ENCODE measurements around the gene OTUB2. TPM values are rescaled to one million over a fixed set of nuclear protein-coding genes. Genes with fewer than 3 reads are reported as not detected.

The OTUB2 gene
- total RNA-seq (2014; rRNA removed; shearing (Covaris generic)) = 0.53 and 1.2 TPM in 2 replicates

DNA sequence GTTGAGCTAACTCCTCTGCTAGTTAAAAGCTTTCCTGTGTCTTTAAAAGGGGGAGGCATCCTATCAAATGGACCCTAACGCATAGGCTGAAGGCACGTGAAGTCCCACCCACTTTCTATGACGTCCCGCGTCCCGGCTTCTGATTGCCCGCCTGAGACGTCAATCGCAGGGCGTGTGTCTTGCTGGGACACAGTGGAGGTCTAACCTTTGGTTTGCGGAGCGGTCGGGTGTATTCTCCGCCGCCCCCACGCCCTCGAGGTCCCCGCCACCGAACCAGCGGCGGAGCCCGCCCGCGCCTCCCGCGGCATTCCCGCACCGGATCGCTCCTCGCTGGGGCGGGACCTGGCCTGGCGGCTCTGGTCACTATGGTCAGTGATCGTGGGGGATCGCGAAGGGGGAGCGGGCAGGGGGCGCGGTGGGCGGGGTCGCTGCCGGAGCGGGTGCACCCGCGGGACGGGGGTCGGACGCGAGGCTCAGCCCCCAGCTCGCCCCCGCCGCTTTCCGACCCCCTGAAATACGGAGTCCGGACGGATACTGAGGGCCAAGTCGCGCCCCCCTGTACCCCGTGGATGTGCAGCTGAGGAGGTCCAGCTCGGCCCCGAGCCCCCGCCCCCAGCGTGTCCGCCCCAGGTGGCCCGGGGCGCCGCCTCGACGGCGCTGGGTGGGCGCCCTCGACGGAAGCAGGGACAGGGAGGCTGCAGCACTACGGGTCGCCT is at the start of gene OTUB2:
Gene OTUB2 (plus strand): TSS at position 168 of the 716 bp plus-strand sequence. CDS start 198 bp downstream, at position 366.
- DNase-seq (ENCODE audit: low spot score) = peak; percentile 92

DNA sequence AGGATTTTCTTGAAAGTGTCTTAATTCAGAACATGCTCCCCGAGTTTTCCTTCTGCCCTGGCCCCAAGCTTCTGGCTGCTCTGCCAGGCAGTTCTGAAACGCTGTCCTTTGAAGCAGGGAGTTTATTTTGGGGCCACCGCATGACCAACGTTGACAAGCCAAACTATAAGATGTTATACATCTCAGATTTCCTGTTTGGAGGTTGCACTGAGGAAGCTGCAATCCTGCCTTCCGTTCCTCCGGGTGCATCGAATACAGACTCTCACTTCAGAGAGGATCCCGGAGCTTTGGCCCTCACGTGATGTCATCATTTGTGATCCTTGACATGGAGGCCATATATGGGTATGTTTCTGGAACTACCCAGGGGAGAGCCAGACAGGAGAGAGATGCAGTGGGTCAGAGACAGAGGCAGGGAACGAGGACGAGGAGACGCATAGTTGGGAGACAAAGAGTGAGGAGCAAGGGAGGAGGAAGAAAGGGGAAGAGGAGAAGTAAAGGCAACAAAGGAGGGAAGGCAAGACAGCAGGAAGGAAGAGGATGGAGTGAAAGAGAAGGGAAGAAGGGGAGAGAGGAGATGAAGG is 49.6 kb upstream of the OTUB2 start, which contains the start of gene ASB2:
Gene ASB2 (minus strand): TSS at position 94 of the 581 bp plus-strand sequence. CDS start 12,031 bp downstream, outside the sequence.
- no peak for DNase-seq (ENCODE audit: low spot score)

DNA sequence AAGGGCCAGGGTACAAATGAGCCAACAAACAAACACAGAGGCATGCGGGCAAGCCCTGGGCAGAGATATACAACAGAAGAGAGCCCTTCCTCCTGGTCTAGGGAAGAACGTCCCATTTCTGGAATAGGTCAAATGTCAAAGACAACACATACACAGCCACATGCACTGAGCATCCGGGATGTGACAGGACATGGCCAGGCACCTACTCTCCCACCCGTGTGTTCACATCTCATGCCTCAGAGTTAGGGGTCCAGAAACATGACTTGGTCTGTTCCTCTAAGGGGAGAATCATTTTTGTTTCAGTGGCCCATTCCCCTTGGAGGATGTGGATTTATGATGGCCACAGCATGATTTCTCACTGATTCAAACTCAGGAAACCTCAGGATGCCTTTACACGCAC is 49.0 kb upstream of the OTUB2 start:
- no peak for DNase-seq (ENCODE audit: low spot score)

DNA sequence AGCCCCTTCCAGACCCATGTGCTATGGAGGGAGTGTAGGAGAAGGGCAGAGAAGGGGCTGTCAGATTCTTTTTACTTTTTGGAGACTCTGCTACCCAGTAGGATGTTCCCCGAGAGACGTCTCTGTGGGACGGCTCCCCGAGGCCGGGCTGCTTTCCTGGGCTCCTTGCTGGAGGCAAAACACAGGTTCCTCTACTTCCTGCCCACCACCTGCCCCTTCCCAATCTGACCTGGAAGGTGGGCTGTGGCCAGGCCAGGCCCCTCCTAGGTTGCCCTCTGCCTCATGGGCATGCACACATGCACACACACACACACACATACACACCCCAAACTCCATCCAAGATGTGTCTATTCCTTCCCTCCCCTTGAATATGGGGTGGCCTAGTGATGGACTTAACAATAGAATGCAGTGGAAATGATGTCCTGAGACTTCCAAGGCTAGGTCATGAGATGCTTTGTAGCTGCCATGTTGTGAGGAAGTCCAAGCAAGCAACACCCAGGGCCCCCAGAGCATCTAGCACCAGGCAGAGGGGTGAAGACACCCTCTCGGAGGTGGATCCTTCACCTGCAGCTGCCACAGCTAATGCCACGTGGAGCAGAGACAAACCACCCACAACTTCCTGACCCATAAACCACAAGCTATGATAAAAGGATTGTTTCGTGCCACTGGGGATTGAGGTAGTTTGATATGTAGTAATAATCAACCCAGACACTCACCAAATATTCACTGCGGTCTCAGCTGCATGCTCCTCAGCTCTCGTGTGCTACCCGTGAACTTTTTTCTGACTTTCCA is 48.2 kb upstream of the OTUB2 start:
- peak; percentile 25 for DNase-seq (ENCODE audit: low spot score)

DNA sequence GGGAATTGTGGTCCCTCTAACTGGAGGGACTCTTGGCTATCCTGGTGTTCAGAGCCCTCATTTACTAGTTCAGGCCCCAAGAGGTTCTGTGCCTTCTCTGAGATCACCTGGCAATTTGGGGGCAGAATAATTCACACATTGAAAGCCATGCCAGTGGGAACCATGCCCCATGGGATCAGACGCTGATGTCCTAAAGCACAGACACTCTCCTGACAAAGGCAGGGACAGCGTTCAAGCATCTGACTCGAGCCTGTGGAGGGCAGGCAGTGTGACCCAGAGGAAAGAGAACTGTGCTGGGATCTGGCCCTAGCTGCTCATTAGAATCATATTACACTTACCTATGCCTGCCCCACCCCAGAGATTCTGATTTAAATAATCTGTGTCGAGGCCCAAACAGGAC is 47.4 kb upstream of the OTUB2 start:
- DNase-seq (ENCODE audit: low spot score) = no peak

DNA sequence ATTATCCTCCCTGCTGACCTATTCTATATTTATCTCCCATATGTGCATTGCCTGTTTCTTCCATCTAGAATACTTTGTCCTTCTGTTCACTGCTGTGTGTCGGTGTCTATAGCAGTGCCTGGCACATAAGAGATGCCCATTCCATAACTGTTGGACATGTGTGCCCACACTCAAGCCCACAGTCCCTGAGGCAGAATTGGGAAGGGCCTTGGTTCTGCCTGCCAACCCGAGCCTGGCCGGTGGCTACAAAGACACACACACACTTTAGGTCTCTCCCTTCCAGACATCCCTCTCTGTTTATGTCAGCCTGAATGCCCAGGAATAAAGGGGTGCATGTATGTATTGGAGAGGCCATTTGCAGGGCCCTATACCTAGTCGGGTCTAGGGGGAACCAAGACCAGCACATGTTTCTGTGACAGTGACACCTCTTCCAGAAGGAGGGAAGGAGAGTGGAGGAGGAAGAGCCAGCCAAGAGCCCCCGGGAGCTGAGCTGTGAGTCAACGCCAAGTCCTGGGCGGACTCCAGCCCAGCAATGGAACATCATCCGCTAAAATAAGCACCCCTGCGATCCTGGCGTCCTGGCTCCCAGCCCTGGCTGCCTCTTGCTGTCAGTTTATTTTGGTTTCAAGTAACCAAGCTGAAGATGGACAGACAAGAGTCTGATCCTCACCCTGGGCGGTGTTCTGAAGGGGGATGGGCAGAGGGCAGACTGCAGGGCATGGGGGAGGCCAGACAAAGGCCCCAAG is 45.5 kb upstream of the OTUB2 start:
- DNase-seq (ENCODE audit: low spot score) = no peak

DNA sequence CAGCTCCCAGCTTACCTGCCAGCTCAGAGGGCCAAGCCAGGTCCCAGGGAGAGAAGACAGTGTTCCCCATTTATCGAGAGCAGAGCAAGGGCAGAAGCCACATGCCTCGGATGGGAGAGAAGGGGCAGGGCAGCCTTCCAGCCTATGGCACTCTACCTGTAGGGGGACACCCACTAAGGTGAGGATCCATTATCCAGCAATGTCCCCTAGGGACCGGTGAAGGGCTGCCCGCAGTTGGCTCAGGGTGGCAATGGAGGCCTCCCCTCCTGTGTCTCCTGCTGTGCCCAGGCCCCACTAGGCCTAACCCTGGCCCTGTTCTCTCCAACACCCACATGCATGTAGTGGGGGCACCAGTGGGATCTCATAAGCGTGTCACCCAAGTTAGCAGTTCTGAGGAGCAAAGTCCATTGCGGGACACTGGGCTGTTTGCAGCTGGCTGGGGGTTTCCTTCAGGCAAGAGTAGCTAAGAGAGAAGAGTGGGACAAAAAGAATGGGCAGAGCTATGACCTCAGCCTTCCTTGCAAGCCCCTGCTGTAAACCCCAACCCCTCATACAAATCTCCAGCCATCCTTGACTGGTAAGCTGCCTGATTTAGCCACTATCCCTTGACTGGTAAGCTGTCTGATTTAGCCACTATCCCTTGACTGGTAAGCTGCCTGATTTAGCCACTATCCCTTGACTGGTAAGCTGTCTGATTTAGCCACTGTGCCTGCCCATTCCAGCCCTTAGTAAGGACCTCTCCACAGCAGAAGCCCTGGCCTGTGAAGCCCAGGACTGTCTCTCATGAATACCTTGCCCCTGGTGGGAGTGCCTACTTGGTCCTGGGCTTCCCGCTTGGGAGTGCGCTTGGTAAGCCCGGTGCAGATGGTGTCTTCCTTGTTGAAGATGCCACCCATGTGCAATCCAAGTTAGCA is 44.6 kb upstream of the OTUB2 start:
- DNase-seq (ENCODE audit: low spot score) = no peak

DNA sequence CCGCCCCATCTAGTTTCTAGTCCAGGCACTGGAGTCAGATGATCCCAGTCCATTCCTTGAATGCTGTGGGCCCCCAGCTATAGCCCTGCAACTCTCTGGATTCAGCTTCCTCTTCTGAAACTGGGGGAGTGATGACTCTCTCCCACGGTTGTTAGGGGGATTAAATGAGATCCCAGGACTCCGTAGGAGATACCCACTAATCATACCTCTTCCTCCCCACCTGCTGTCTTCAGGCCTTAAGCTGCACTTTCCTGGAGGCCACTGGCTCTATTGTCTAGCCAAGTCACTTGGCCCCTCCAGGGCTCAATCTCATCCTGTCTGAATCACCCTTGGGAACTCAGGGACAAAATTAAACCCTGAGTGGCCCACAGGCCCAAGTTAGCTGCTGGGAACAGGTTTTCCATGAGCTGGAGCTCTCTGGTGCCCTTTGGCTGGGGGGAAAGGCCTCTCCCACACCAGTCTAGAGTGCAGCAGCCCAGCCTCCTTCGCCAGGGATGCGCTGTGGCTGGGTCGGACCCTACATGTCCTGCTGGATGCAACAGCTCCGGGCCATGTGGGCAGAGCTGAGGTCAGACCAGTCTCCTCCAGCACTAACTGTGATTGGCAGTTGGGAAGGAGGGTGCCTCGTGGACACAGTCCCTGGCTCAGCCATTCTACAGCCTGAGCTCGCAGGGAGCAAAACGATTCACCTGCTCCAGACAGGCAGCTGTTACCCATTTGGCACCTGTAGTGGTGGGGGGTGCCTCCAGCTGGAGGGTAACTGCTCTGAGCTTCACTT is 43.7 kb upstream of the OTUB2 start:
- no peak for DNase-seq (ENCODE audit: low spot score)

DNA sequence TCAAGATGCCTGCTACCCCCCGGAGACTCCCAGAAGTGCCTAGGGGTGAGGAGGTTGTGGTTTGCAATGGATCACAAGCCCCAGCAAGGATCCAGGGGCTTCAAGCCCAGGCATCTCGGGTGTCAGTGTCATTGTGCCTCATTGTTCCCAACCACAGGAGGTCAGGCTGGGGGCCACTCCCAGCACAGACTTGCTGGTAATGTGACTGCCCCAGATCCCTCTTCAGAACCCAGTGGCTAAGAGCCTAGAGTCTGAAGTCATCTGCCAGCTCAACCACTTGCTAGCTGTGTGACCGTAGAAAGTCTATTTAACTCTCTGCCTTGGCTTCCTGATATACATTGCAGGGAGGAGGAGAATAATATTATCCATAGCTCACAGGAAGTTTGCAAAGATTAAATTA is 42.1 kb upstream of the OTUB2 start:
- DNase-seq (ENCODE audit: low spot score) = peak; percentile 18

DNA sequence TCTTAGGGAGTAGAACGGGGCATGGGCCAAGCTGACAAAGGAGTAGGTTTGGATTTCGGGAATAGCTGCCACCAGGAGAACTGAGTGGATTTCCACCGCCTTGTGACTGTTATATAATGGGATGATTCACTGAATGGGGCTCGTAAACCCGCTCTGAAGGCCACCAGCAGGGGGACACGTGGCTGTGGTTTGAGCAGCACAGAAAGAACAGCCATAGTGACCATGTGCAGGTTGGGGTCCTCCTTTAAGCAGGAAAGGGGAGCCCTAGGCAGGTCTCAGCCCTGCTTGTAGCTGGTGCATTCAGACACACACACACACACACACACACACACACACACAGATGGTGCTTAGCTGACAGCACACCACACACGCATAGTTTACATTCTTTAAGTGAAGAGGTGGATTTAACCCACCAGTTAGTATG is 41.1 kb upstream of the OTUB2 start:
- peak; percentile 71 for DNase-seq (ENCODE audit: low spot score)

DNA sequence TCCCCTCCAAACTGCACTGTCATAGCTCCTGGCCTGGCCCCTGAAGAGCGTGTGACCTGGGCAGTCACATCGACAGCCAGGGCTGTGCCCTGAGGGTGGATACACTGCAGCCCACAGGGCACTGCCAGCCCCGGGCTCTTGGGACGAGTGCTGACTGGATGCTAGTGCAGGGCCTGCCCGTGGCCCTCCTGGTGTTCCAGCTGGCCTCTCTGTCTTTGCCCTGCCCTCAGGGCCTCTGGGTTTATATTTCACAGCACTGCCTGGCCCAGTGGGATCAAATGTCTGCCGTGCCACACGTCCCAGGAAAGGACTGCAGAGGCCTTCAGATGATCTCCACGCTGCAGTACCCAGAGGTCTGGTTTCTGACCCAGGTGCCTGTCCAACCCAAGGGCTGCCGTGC is 39.2 kb upstream of the OTUB2 start:
- DNase-seq (ENCODE audit: low spot score) = no peak

DNA sequence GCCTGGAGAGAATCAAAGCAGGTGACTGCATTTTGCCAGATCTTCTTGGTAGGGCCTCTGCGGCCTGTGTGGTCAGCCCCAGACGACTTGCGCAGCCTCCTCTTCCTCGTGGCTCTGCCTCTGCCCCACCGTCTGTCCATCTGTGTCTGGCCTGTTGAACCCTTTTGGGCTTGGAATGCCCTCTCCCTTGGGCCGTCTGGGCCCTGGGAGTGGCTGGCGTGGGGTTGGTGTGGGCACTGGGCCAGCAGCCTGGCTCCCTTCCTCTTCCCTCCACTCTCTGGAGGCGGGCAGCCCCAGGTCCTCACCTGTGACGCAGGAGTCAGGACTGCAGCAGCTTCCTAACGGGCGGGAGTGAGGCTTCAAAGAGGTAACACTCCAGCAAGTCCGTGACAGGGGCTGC is 38.8 kb upstream of the OTUB2 start:
- DNase-seq (ENCODE audit: low spot score) = no peak

DNA sequence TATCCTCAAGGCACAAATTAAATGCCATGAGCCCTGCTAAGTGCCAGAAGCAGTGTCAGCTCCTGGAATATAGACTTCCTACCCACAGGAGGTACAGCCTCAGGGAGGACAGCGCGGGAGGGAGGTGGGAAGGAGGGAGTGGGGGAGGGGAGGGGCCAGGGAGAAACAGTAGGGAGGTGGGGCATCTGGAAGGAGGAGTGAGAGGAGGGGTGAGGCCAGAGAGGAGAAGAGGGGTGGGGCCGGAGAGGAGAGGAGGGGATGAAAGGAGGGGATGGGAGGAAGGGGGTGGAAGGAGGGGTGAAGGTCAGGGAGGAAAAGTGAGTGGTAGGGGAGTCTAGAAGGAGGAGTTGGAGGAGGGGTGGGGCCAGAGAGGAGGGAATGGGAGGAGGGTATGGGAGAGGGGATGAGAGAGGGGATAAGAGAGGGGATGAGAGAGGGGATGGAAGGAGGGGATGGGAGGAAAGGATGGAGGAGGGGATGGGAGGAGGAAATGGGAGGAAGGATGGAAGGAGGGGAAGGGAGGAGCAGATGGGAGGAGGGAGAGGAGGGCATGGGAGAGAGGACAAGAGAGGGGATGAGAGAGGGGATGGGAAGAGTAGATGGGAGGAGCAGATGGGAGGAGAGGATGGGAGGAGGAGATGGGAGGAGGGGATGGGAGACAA is 38.2 kb upstream of the OTUB2 start:
- no peak for DNase-seq (ENCODE audit: low spot score)

DNA sequence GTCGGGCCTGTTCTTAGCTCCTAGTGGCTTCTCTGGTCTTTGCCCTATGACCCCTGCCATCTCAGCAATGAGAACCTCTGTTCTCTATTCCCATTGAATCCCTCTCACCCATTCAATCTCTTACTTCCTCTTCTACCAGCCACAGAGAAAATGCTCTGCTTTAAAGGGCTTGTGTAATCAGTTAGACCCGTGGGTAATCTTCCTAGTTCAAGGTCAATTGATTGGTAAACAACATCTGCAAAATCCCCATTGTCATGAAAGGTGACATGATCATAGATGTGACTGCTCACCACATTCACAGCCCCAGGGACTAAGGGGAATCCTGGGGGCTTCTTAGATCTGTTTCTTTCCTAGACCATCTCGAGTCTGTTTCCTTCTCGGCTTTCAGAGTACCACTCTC is 36.2 kb upstream of the OTUB2 start:
- no peak for DNase-seq (ENCODE audit: low spot score)

DNA sequence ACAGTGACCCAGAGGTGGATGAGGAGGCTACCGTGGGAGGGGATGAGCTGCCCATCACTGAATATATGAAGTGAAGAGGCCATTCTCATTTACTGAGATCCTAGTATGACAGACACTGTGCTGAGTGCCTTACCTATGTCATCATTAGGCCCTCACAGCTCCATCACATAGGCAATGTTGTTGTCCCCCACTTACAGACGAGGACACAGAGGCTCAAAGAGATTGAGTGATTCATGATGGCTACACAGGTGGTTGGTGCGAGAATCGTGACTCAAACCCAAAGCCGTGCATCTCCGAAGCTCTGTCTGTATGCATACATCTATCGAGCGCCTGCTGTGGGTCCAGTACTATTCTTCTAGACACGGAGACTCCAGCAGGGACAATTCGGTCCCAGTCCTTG is 34.9 kb upstream of the OTUB2 start:
- DNase-seq (ENCODE audit: low spot score) = no peak

DNA sequence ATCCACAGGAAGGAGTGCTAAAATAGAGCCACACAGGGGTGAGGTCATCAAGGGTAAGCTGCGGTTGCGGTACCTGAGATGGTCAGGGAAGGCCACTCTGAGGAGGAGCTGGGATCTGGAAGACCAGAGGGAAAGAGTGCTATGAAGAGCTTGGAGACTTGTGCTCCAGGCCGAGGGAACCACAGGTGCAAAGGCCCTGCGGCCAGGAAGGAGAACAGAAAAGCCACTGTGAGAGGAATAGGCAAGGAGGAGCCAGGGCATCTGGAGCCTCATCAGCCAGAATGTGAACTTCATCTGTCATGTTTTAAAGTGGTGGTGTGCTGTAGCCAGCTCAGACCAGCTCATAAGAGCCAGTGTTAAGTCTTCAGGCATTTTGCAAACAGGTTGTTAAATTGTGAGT is 34.5 kb upstream of the OTUB2 start:
- no peak for DNase-seq (ENCODE audit: low spot score)

DNA sequence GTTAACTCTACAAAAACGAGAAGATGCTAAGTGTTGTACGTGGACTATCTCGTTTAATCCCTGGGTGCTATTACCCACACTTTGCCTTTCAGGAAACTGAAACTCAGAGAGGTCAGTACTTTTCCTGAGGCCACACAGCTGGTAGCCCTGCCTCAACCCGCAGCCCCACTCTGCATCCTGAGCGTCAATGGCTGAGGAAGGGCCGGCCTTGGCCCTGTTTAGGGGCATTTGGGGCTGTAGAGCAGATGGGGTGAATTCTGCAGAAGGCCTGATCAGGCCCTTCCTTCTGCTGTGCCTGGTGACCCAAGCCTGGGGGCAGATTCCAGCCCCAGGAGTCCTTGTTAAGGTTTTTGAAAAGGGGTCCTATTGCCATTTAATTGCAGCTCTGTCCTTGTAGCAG is 32.8 kb upstream of the OTUB2 start:
- no peak for DNase-seq (ENCODE audit: low spot score)

DNA sequence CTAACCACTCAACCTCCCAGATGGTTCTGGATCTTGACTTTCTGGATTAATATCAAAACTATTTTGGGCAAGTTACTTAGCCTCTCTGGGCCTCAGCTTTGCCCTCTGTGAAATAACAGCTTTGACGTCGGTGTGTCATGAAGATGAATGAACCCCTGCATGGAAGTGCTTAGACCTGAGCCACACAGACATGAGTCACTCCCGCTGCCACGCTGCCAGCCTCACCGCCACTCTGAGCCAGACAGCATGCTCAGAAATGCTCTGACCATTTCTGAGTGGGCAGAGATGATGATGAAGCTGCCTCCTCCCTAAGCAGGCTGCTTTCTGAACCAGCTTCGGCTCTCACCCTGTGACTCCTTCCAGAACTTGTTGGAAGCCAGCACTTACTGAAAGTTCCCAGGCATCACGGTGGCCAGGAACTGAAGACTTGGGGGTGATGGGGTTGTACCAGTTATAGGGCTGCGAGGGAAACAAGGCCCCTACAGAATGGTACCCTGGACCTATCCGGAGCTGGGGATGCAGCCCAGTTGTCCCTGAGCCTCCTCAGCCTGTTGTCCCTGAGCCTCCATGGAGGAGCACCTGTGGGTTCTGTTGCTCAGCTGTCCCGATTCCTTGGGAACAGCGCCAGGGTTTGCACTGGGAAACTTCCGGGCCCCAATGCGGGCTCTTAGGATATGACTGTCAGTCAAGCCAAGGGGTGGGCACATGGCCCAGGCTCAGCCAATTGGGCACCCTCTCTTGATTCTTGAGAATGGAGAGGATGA is 31.0 kb upstream of the OTUB2 start:
- DNase-seq (ENCODE audit: low spot score) = peak; percentile 86

All from A172 (cell line).